ENCODE data around the gene FGFR2. TPM values are rescaled to one million over a fixed set of nuclear protein-coding genes. Genes with fewer than 3 reads are reported as not detected.

Gene FGFR2
- total and polyA plus RNA-seq, 8 donors: 48.0 to 350 (median 278) TPM

DNA sequence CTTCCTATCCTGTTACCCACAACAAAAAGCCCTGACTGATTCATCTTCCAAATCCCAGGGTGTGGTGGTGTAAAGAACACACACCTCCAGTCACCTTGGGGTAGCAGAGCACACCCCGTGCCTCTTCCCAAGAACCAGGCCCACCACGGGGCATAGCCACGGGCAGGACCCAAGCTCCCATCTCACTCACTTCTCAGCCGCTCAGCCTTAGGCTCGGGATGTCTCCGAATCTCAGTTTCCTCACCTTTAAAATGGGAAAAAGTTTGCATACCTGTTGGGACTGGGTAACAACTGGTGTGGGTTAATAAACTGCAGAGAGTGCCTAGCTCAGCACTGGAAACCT lies 139.0 kb downstream of the FGFR2 start:
- DNase-seq (no peak), ATAC-seq (no peak)
- no peak overlapping the region for H3K4me3 ChIP-seq
- no peak overlapping the region for H3K27ac ChIP-seq
- H3K36me3 ChIP-seq: no peaks in the 10 kb centered on the region
- TF ChIP-seq, protein P1, sequence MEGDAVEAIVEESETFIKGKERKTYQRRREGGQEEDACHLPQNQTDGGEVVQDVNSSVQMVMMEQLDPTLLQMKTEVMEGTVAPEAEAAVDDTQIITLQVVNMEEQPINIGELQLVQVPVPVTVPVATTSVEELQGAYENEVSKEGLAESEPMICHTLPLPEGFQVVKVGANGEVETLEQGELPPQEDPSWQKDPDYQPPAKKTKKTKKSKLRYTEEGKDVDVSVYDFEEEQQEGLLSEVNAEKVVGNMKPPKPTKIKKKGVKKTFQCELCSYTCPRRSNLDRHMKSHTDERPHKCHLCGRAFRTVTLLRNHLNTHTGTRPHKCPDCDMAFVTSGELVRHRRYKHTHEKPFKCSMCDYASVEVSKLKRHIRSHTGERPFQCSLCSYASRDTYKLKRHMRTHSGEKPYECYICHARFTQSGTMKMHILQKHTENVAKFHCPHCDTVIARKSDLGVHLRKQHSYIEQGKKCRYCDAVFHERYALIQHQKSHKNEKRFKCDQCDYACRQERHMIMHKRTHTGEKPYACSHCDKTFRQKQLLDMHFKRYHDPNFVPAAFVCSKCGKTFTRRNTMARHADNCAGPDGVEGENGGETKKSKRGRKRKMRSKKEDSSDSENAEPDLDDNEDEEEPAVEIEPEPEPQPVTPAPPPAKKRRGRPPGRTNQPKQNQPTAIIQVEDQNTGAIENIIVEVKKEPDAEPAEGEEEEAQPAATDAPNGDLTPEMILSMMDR (IDR thresholded peaks at IDR 0.05): no peak
- H3K9me3 ChIP-seq: no peaks in the 10 kb centered on the region
- H3K4me1 ChIP-seq: no peaks in the 10 kb centered on the region
- intact Hi-C loops (cut with DNase I): no loop called here
- no peaks in the 10 kb centered on the region for H3K27me3 ChIP-seq

DNA sequence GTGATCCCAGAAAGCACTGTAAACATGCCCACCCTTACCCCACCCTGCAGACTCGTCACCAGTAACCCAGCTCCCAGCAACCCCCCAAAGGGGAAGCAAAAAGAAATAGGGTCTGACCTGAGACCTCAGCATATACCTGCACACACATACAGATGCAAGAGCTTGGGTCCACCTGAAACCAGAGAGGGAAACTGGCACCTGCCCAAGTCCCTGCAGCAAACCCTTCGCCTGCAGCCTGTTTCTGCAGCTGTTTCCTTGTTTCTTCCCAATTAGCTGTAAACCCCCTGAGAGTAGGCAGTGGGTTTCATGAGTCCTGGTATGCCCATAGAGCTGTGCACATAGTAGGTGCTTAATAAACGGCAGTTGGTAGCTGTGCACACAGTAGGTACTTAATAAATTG lies 140.5 kb downstream of the FGFR2 start:
- DNase-seq (no peak), ATAC-seq (no peak)
- Histone ChIP-seq H3K4me1 (no peaks in the 10 kb centered on the region), H3K4me3 (no peak overlapping the region), H3K9me3 (no peaks in the 10 kb centered on the region), H3K36me3 (no peaks in the 10 kb centered on the region), H3K27ac (no peak overlapping the region), H3K27me3 (no peaks in the 10 kb centered on the region)
- intact Hi-C loops (cut with DNase I): no loop called here
- TF ChIP-seq, protein P1 (IDR thresholded peaks at IDR 0.05): no peak

DNA sequence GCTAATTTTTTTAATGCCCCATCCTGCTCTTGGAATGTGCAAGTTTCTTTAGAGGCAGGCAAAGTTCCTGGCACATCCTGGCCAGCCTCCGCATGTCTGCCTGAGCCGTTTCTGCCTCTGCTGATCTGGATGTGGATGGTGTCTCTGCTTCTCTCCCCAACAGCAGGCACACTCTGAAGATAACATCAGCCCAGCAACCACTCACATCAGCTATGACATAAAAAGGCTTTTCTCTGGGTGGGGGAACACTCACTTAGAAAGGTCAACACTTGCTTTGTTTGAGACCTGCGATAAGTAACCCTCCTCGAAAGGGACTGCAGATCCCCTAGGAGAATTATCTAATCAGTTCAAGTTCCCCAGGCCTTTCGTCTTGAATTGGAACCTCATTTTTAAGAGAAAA lies 142.9 kb downstream of the FGFR2 start:
- no peaks in the 10 kb centered on the region for H3K4me1 ChIP-seq
- H3K9me3 ChIP-seq: no peaks in the 10 kb centered on the region
- DNase-seq (no peak), ATAC-seq (no peak)
- intact Hi-C loops (cut with DNase I): no loop called here
- no peaks in the 10 kb centered on the region for H3K36me3 ChIP-seq
- H3K27ac ChIP-seq: no peak overlapping the region
- H3K27me3 ChIP-seq: no peaks in the 10 kb centered on the region
- no peak overlapping the region for H3K4me3 ChIP-seq
- TF ChIP-seq, protein P1 (IDR thresholded peaks at IDR 0.05): no peak

DNA sequence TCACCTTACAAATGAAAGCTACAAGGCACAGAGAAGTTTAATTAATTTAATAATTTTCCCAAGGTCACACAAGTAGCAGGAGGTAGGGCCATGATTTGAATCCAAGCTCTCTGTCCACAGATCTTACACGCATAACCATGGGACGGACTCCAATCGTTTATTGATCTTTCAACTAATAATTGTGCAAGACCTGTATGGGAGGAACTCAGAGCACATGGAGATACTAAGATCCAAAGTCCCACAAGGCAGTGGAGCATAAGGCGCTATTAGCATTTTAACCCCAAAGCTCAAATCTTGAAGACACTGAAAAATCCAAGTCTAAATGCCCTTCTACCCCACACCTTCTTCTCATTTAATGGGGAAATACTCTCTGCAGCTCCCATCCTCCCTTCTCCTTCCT lies 143.5 kb downstream of the FGFR2 start:
- no peaks in the 10 kb centered on the region for H3K36me3 ChIP-seq
- no peak overlapping the region for H3K27ac ChIP-seq
- no peaks in the 10 kb centered on the region for H3K9me3 ChIP-seq
- intact Hi-C loops (cut with DNase I): no loop called here
- no peaks in the 10 kb centered on the region for H3K4me1 ChIP-seq
- no peaks in the 10 kb centered on the region for H3K27me3 ChIP-seq
- TF ChIP-seq, protein P1 (IDR thresholded peaks at IDR 0.05): no peak
- H3K4me3 ChIP-seq: no peak overlapping the region
- ATAC-seq: no peak
- DNase-seq: no peak

DNA sequence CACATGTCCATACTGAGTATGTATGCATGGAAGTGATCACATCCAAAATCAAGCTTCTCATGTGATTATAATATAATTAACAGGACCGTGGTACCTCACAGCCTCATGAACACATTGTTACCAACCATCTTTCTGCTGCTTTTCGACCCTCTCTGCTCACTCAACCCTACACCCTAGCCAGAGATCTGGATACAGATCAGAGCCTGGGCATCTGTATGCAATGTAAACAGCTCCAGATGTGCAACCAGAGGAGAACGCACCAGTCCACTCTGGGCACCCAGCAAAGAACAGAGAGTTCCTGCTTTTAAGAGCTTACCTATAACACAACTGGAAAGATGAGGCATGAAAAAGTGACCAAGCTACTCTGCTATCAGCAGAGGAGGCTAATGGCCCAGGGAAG lies 145.1 kb downstream of the FGFR2 start:
- intact Hi-C loops (cut with DNase I): no loop called here
- ATAC-seq (no peak), DNase-seq (no peak)
- TF ChIP-seq, protein P1 (IDR thresholded peaks at IDR 0.05): no peak
- Histone ChIP-seq H3K4me1 (no peaks in the 10 kb centered on the region), H3K36me3 (no peaks in the 10 kb centered on the region), H3K4me3 (no peak overlapping the region), H3K27ac (no peak overlapping the region), H3K9me3 (no peaks in the 10 kb centered on the region), H3K27me3 (no peaks in the 10 kb centered on the region)

Measured in left lung (tissue), 10 donors.